Measurements from ENCODE around the gene ATP7A. TPM values are rescaled to one million over a fixed set of nuclear protein-coding genes. Genes with fewer than 3 reads are reported as not detected.

Gene ATP7A
- total and polyA plus RNA-seq, 9 of the 15 experiments (the other 6 are each of a cell fraction or from before 2014, with no cell fraction given): 7.8 to 22.7 (median 11.6) TPM

- Histone ChIP-seq H3K4me1 (replicated peaks in 1 of 2; ENCODE audit: control insufficient read depth in 2 of 2, insufficient read depth in 2 of 2, low read length in 2 of 2) (no peaks in the 10 kb centered on the region), H2AFZ (ENCODE audit: low read depth, low read length) (no peak overlapping the region), H3K4me2 (ENCODE audit: insufficient read depth, low read length) (no peak overlapping the region), H3K9me1 (ENCODE audit: control insufficient read depth, insufficient read depth, low read length) (no peaks in the 10 kb centered on the region), H3K27me3 (ENCODE audit: control insufficient read depth in 2 of 2, insufficient read depth in 2 of 2, low read length in 2 of 2) (no peaks in the 10 kb centered on the region), H4K20me1 (replicated peaks; ENCODE audit: control insufficient read depth, insufficient read depth, low read length) (no peaks in the 10 kb centered on the region), H3K9ac (ENCODE audit: insufficient read depth in 1 of 2, low read depth in 2 of 2, low read length in 2 of 2) (no peak overlapping the region), H3K79me2 (ENCODE audit: control insufficient read depth, insufficient read depth, low read length) (no peaks in the 10 kb centered on the region), H3K36me3 (ENCODE audit: control insufficient read depth, insufficient read depth, low read length) (peaks cover 5% of the 10 kb centered on the region; the same call in 1 of the 3 replicates), H3K9me3 (replicated peaks; ENCODE audit: control insufficient read depth, insufficient read depth, low read depth, low read length) (no peaks in the 10 kb centered on the region), H3K27ac (ENCODE audit: extremely low read depth, low read depth, low read length) (no peak overlapping the region), H3K4me3 (no peak overlapping the region)
- ATAC-seq (no peak), DNase-seq (ENCODE audit: extremely low read depth in 1 of 4, low spot score in 3 of 4) (no peak), FAIRE-seq (no peak)
- CTCF ChIA-PET (ENCODE audit: low intra/inter-chr PET ratio): no interaction called here
- intact Hi-C loops (cut with micrococcal nuclease): no loop called here
- WGBS (ENCODE audit: insufficient coverage, low coverage, missing lambda C conversion rate): 50% methylated on average over 4 of the region's 4 CpGs
- no TSS peak for BruUV-seq (replicated peaks)
- POLR2A ChIA-PET: no interaction called here
- in situ Hi-C loops (cut with MboI): no loop called here
- TF ChIP-seq DACH1 (IDR thresholded peaks at IDR 0.05; ENCODE audit: partially characterized antibody) (no peak), EGR1 (conservative IDR thresholded peaks at IDR 0.05) (no peak), ZNF586 (CRISPR knock-in tag; conservative IDR thresholded peaks at IDR 0.05) (no peak), ZBTB9 (CRISPR knock-in tag; IDR thresholded peaks at IDR 0.05) (no peak), CGGBP1 (CRISPR knock-in tag; IDR thresholded peaks at IDR 0.05) (no peak), ZEB2 (IDR thresholded peaks at IDR 0.05) (no peak), KDM4B (IDR thresholded peaks at IDR 0.05; ENCODE audit: borderline replicate concordance in 2 of 2, low read depth in 1 of 2) (no peak), SAFB2 (IDR thresholded peaks at IDR 0.05; ENCODE audit: borderline replicate concordance, low read depth, low read length, severe bottlenecking) (no peak), ZBED1 (IDR thresholded peaks at IDR 0.05) (no peak), ZFPM2 (CRISPR knock-in tag; IDR thresholded peaks at IDR 0.05) (no peak), ELK1 (CRISPR knock-in tag; IDR thresholded peaks at IDR 0.05) (no peak), GTF3C2 (IDR thresholded peaks at IDR 0.05; ENCODE audit: borderline replicate concordance, extremely low read depth, insufficient read length) (no peak), FOXO4 (CRISPR knock-in tag; IDR thresholded peaks at IDR 0.05) (no peak), NFXL1 (CRISPR knock-in tag; IDR thresholded peaks at IDR 0.05) (no peak), TFAM (CRISPR knock-in tag; conservative IDR thresholded peaks at IDR 0.05) (no peak), TAF7 (tag; IDR thresholded peaks at IDR 0.05) (no peak), CSDE1 (IDR thresholded peaks at IDR 0.05) (no peak), ZNF174 (CRISPR knock-in tag; IDR thresholded peaks at IDR 0.05) (no peak), MED1 (CRISPR knock-in tag; IDR thresholded peaks at IDR 0.05; ENCODE audit: borderline replicate concordance) (no peak)
Observed at GRCh38 chrX:78046362-78046761, 135.9 kb downstream of the ATP7A start.

Data from K562 (cell line).